ENCODE measurements around the gene MAP4K1. TPM values are rescaled to one million over a fixed set of nuclear protein-coding genes. Genes with fewer than 3 reads are reported as not detected.

Gene MAP4K1
- total and polyA plus RNA-seq, 2 of the 13 experiments (the other 11 are each of a cell fraction or from before 2014, with no cell fraction given), result 0.24 to 0.89 TPM

DNA sequence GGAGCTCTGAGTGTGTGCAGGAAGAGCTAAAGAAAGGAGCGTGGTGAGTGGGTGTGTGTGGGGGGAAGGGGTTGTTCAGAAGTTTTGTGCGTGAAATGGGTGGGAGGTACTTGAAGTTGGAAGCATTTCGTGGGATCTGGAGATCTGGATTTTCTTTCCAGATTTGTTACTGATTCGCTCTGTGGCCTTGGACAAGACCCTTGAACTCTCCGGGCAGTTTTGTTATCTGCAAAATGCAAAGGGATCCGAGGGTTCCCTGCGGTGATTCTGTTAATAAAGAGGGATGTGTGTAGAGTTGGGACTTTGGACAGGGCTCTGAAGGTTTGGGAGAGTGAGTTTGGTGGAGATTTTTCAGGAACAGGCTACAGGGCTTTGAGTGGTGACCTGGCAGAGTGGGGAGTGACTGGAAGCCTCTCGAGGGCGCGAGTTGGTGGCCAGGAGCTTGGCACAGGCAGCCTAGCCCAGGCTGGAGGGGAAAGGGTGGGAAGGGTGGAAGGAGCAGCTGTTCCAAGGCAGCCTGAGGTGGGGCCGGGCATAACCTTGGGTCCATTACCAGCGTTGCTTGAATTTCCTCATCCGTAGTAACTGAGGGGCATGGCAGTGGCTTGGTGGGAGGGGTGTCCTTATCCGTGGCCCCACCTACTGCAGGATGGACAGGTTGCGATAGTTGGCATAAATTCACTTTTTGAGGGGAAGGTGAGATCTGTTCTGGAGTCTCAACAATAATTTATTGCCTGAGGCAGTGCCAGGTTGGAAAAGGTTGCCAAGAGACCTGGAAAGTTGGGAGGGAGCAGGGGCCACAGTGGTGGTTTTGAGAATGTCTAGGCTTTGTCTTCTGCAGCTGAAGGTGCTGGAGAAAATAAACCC lies 31.8 kb upstream of the MAP4K1 start (continued):
- TF ChIP-seq, protein P1, sequence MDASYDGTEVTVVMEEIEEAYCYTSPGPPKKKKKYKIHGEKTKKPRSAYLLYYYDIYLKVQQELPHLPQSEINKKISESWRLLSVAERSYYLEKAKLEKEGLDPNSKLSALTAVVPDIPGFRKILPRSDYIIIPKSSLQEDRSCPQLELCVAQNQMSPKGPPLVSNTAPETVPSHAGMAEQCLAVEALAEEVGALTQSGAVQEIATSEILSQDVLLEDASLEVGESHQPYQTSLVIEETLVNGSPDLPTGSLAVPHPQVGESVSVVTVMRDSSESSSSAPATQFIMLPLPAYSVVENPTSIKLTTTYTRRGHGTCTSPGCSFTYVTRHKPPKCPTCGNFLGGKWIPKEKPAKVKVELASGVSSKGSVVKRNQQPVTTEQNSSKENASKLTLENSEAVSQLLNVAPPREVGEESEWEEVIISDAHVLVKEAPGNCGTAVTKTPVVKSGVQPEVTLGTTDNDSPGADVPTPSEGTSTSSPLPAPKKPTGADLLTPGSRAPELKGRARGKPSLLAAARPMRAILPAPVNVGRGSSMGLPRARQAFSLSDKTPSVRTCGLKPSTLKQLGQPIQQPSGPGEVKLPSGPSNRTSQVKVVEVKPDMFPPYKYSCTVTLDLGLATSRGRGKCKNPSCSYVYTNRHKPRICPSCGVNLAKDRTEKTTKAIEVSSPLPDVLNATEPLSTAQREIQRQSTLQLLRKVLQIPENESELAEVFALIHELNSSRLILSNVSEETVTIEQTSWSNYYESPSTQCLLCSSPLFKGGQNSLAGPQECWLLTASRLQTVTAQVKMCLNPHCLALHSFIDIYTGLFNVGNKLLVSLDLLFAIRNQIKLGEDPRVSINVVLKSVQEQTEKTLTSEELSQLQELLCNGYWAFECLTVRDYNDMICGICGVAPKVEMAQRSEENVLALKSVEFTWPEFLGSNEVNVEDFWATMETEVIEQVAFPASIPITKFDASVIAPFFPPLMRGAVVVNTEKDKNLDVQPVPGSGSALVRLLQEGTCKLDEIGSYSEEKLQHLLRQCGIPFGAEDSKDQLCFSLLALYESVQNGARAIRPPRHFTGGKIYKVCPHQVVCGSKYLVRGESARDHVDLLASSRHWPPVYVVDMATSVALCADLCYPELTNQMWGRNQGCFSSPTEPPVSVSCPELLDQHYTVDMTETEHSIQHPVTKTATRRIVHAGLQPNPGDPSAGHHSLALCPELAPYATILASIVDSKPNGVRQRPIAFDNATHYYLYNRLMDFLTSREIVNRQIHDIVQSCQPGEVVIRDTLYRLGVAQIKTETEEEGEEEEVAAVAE (CRISPR knock-in tag; IDR thresholded peaks at IDR 0.05; ENCODE audit: borderline replicate concordance), result 0 out of 2 replicates have a peak, but pooled peaks have one; percentile 24
- TF ChIP-seq NBN (conservative IDR thresholded peaks at IDR 0.05) (no peak), NCOA1 (CRISPR knock-in tag; IDR thresholded peaks at IDR 0.05) (peak; percentile 43; the same call in 1 of the 2 replicates), POLR2G (IDR thresholded peaks at IDR 0.05; ENCODE audit: low read depth, low read length) (peak; percentile 68), SIN3A (IDR thresholded peaks at IDR 0.05; ENCODE audit: borderline replicate concordance, low read depth, low read length) (0 out of 2 replicates have a peak, but pooled peaks have one; percentile 57), NR2F1 (CRISPR knock-in tag; IDR thresholded peaks at IDR 0.05) (peak in 1 of 2 experiments; percentile 30; a peak in 1 of 4 replicates), MAZ (IDR thresholded peaks at IDR 0.05; ENCODE audit: borderline replicate concordance, low read depth, low read length) (0 out of 2 replicates have a peak, but pooled peaks have one; percentile 44), MAZ (CRISPR knock-in tag; IDR thresholded peaks at IDR 0.05; ENCODE audit: low read depth) (no peak), STAG1 (CRISPR knock-in tag; IDR thresholded peaks at IDR 0.05) (peak; percentile 32), MXD4 (CRISPR knock-in tag; IDR thresholded peaks at IDR 0.05) (0 out of 2 replicates have a peak, but pooled peaks have one; percentile 31), KDM3A (CRISPR knock-in tag; IDR thresholded peaks at IDR 0.05; ENCODE audit: low read depth) (0 out of 2 replicates have a peak, but pooled peaks have one; percentile 45), FIP1L1 (IDR thresholded peaks at IDR 0.05; ENCODE audit: borderline replicate concordance, insufficient read depth, low read depth, low read length) (no peak), ZNF17 (CRISPR knock-in tag; IDR thresholded peaks at IDR 0.05) (no peak), ZNF614 (CRISPR knock-in tag; IDR thresholded peaks at IDR 0.05; ENCODE audit: borderline replicate concordance) (0 out of 2 replicates have a peak, but pooled peaks have one; percentile 40), ZFP91 (CRISPR knock-in tag; IDR thresholded peaks at IDR 0.05; ENCODE audit: borderline replicate concordance) (peak; percentile 23; the same call in 1 of the 2 replicates), REXO4 (CRISPR knock-in tag; IDR thresholded peaks at IDR 0.05; ENCODE audit: borderline replicate concordance) (no peak), ZNF878 (CRISPR knock-in tag; IDR thresholded peaks at IDR 0.05) (0 out of 2 replicates have a peak, but pooled peaks have one; percentile 27)
- TF ChIP-seq, protein P2, sequence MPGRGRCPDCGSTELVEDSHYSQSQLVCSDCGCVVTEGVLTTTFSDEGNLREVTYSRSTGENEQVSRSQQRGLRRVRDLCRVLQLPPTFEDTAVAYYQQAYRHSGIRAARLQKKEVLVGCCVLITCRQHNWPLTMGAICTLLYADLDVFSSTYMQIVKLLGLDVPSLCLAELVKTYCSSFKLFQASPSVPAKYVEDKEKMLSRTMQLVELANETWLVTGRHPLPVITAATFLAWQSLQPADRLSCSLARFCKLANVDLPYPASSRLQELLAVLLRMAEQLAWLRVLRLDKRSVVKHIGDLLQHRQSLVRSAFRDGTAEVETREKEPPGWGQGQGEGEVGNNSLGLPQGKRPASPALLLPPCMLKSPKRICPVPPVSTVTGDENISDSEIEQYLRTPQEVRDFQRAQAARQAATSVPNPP (CRISPR knock-in tag; IDR thresholded peaks at IDR 0.05), result no peak
- TF ChIP-seq, protein P3, sequence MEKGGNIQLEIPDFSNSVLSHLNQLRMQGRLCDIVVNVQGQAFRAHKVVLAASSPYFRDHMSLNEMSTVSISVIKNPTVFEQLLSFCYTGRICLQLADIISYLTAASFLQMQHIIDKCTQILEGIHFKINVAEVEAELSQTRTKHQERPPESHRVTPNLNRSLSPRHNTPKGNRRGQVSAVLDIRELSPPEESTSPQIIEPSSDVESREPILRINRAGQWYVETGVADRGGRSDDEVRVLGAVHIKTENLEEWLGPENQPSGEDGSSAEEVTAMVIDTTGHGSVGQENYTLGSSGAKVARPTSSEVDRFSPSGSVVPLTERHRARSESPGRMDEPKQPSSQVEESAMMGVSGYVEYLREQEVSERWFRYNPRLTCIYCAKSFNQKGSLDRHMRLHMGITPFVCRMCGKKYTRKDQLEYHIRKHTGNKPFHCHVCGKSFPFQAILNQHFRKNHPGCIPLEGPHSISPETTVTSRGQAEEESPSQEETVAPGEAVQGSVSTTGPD (CRISPR knock-in tag; IDR thresholded peaks at IDR 0.05), result 0 out of 2 replicates have a peak, but pooled peaks have one; percentile 42

Measured in HepG2 (cell line).